Measurements from ENCODE around the gene SPATA17.

Gene SPATA17

DNA sequence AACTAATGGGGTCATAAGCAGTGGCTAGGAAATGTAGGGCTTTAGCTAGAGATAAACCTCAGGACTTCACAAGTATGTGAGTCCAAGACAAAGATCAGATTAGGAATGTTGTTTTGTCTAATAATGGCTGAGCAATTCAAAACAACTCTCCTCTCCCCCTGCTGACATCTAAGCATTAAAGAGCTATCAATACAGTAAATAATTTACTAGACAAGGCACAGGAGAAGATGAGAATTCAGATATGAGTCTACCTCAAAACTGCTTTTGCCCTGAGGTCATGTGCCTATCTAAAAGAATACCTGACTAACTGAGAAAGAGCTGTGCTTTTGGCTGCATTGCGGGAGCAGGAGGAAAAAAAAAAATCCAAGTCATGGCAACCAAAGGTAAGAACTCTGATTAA lies 86.8 kb downstream of the SPATA17 start:
- no peak overlapping the region for H3K27ac ChIP-seq (ENCODE audit: extremely low read depth, low read depth, low read length)
- no peaks in the 10 kb centered on the region for H3K4me1 ChIP-seq (ENCODE audit: control insufficient read depth, insufficient read depth, low read length)
- TF ChIP-seq ZBTB10 (tag by site-specific recombination; IDR thresholded peaks at IDR 0.05) (no peak), ZNF211 (tag by site-specific recombination; IDR thresholded peaks at IDR 0.05; ENCODE audit: low read depth) (no peak)
- no peaks in the 10 kb centered on the region for H3K36me3 ChIP-seq (ENCODE audit: control insufficient read depth in 2 of 2, insufficient read depth in 1 of 2, low read length in 2 of 2)
- H3K9me3 ChIP-seq (ENCODE audit: control insufficient read depth, insufficient read depth, low read depth, low read length), result no peaks in the 10 kb centered on the region
- ChIA-PET CTCF (no interaction called here), POLR2A (no interaction called here)
- no peak overlapping the region for H3K4me3 ChIP-seq (ENCODE audit: low read depth, low read length)

- Histone ChIP-seq H3K4me1 (ENCODE audit: control insufficient read depth, insufficient read depth, low read length) (no peaks in the 10 kb centered on the region), H3K36me3 (ENCODE audit: control insufficient read depth in 2 of 2, insufficient read depth in 1 of 2, low read length in 2 of 2) (no peaks in the 10 kb centered on the region), H3K9me3 (ENCODE audit: control insufficient read depth, insufficient read depth, low read depth, low read length) (no peaks in the 10 kb centered on the region), H3K27ac (ENCODE audit: extremely low read depth, low read depth, low read length) (no peak overlapping the region), H3K4me3 (ENCODE audit: low read depth, low read length) (no peak overlapping the region)
- ChIA-PET POLR2A (no interaction called here), CTCF (interaction anchor here (1.0 kb wide), 1 partner anchor 11 kb away, joined by 4 read pairs; no protein-coding TSS in a partner anchor)
- TF ChIP-seq ZNF629 (tag by site-specific recombination; IDR thresholded peaks at IDR 0.05) (no peak), ZBTB7A (tag by site-specific recombination; IDR thresholded peaks at IDR 0.05; ENCODE audit: low read depth) (no peak), ZNF518A (tag by site-specific recombination; conservative IDR thresholded peaks at IDR 0.05; ENCODE audit: low read depth) (no peak), ZNF560 (tag by site-specific recombination; IDR thresholded peaks at IDR 0.05; ENCODE audit: borderline replicate concordance) (no peak), ZNF624 (tag by site-specific recombination; IDR thresholded peaks at IDR 0.05) (no peak), ZNF776 (tag by site-specific recombination; IDR thresholded peaks at IDR 0.05; ENCODE audit: borderline replicate concordance) (no peak), ZNF621 (tag by site-specific recombination; IDR thresholded peaks at IDR 0.05) (no peak), ZNF791 (tag by site-specific recombination; IDR thresholded peaks at IDR 0.05) (no peak)
- TF ChIP-seq, protein P1, sequence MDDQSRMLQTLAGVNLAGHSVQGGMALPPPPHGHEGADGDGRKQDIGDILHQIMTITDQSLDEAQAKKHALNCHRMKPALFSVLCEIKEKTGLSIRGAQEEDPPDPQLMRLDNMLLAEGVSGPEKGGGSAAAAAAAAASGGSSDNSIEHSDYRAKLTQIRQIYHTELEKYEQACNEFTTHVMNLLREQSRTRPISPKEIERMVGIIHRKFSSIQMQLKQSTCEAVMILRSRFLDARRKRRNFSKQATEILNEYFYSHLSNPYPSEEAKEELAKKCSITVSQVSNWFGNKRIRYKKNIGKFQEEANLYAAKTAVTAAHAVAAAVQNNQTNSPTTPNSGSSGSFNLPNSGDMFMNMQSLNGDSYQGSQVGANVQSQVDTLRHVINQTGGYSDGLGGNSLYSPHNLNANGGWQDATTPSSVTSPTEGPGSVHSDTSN (CRISPR knock-in tag; IDR thresholded peaks at IDR 0.05), result no peak
- TF ChIP-seq, protein P2, sequence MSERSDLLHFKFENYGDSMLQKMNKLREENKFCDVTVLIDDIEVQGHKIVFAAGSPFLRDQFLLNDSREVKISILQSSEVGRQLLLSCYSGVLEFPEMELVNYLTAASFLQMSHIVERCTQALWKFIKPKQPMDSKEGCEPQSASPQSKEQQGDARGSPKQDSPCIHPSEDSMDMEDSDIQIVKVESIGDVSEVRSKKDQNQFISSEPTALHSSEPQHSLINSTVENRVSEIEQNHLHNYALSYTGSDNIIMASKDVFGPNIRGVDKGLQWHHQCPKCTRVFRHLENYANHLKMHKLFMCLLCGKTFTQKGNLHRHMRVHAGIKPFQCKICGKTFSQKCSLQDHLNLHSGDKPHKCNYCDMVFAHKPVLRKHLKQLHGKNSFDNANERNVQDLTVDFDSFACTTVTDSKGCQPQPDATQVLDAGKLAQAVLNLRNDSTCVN (tag by site-specific recombination; optimal IDR thresholded peaks at IDR 0.05), result no peak
Measured at GRCh38 chr1:217718873-217719272, 87.7 kb downstream of the SPATA17 start.

Measured in HEK293 (cell line).